WTC11 (cell line): Measurements from ENCODE around the gene TTC19. TPM values are rescaled to one million over a fixed set of nuclear protein-coding genes. Genes with fewer than 3 reads are reported as not detected.
A peak's percentile ranks its signal among the peaks of the same experiment; 100 is the strongest.

Source experiments
- ATAC-seq: fragments of 200-7000 bp; cut with Tn5 transposase; 2 replicates; pipeline ENCODE4 v1.10.0; 2021; ENCODE audit warnings: mild to moderate bottlenecking, moderate library complexity
- CTCF ChIA-PET: fragments of 300-600 bp; sonication (Branson Sonifier 250); formaldehyde crosslinking; loops from one replicate; lab custom pipeline; 2021; ENCODE audit warnings: antibody characterized with exemption; lab: Charles Lee
- POLR2A ChIA-PET: fragments of 350-600 bp; sonication (Branson Sonifier 250); formaldehyde crosslinking; loops from one replicate; lab custom pipeline; 2021; ENCODE audit warnings: antibody characterized with exemption; lab: Charles Lee
- DNase-seq: peaks from one replicate; pipeline ENCODE4 v3.0.0; 2021; ENCODE audit warnings: low spot score
- H3K27ac Mint-ChIP-seq: 2 replicates; pipeline ENCODE4 v1.8.0; 2021; ENCODE audit warnings: mixed read lengths
- H3K27me3 Mint-ChIP-seq: 2 replicates; pipeline ENCODE4 v1.8.0; 2021; ENCODE audit warnings: low read depth, mild to moderate bottlenecking, moderate library complexity, mixed read lengths
- H3K36me3 Mint-ChIP-seq: 2 replicates; pipeline ENCODE4 v1.8.0; 2021; ENCODE audit warnings: mixed read lengths
- H3K4me1 Mint-ChIP-seq: 2 replicates; pipeline ENCODE4 v1.8.0; 2022; ENCODE audit warnings: mixed read lengths
- H3K4me3 Mint-ChIP-seq: 2 replicates; pipeline ENCODE4 v1.8.0; 2021; ENCODE audit warnings: mild to moderate bottlenecking, moderate library complexity, mixed read lengths
- H3K9me3 Mint-ChIP-seq: 2 replicates; pipeline ENCODE4 v1.8.0; 2021; ENCODE audit warnings: mixed read lengths
- ATF3 ChIP-seq: sonication (generic); formaldehyde crosslinking; conservative IDR thresholded peaks from 2 replicates; pipeline ENCODE4 v1.8.1; 2022; ENCODE audit warnings: mild to moderate bottlenecking, missing genetic modification reagents
- ATF6 ChIP-seq: sonication (generic); formaldehyde crosslinking; IDR thresholded peaks from 2 replicates; pipeline ENCODE4 v1.8.1; 2023; ENCODE audit warnings: mild to moderate bottlenecking, missing genetic modification reagents
- EMX1 ChIP-seq: fragments of 250-450 bp; sonication (Bioruptor Pico); IDR thresholded peaks from 2 replicates; pipeline ENCODE4 v1.8.0; 2021; ENCODE audit warnings: mild to moderate bottlenecking
- ETV6 ChIP-seq: sonication (generic); formaldehyde crosslinking; IDR thresholded peaks from 2 replicates; pipeline ENCODE4 v1.8.1; 2022; ENCODE audit warnings: mild to moderate bottlenecking, missing genetic modification reagents
- FOXJ3 ChIP-seq: sonication (generic); formaldehyde crosslinking; IDR thresholded peaks from 2 replicates; pipeline ENCODE4 v1.9.0; 2021; ENCODE audit warnings: missing genetic modification reagents, mild to moderate bottlenecking, borderline replicate concordance
- GABPB1 ChIP-seq: sonication (generic); formaldehyde crosslinking; IDR thresholded peaks from 2 replicates; pipeline ENCODE4 v1.8.1; 2023; ENCODE audit warnings: mild to moderate bottlenecking, missing genetic modification reagents
- MAX ChIP-seq: sonication (generic); formaldehyde crosslinking; IDR thresholded peaks from 2 replicates; pipeline ENCODE4 v1.8.0; 2022; ENCODE audit warnings: mild to moderate bottlenecking, missing genetic modification reagents
- MLX ChIP-seq: sonication (generic); formaldehyde crosslinking; IDR thresholded peaks from 2 replicates; pipeline ENCODE4 v1.8.1; 2023; ENCODE audit warnings: mild to moderate bottlenecking, missing genetic modification reagents, moderate library complexity
- OVOL2 ChIP-seq: fragments of 250-450 bp; sonication (Bioruptor Pico); IDR thresholded peaks from 2 replicates; pipeline ENCODE4 v1.9.0; 2021; ENCODE audit warnings: mild to moderate bottlenecking, borderline replicate concordance
- PRRX2 ChIP-seq: fragments of 250-450 bp; sonication (Bioruptor Pico); IDR thresholded peaks from 2 replicates; pipeline ENCODE4 v1.8.0; 2021; ENCODE audit warnings: mild to moderate bottlenecking
- SMAD4 ChIP-seq: sonication (generic); formaldehyde crosslinking; IDR thresholded peaks from 2 replicates; pipeline ENCODE4 v1.8.0; 2022; ENCODE audit warnings: mild to moderate bottlenecking, missing genetic modification reagents
- USF1 ChIP-seq: sonication (generic); formaldehyde crosslinking; IDR thresholded peaks from 2 replicates; pipeline ENCODE4 v1.8.0; 2022; ENCODE audit warnings: mild to moderate bottlenecking, missing genetic modification reagents
- ZMAT4 ChIP-seq: fragments of 250-450 bp; sonication (Bioruptor Pico); IDR thresholded peaks from 2 replicates; pipeline ENCODE4 v1.9.0; 2021; ENCODE audit warnings: mild to moderate bottlenecking
- ZNF121 ChIP-seq: sonication (generic); formaldehyde crosslinking; IDR thresholded peaks from 2 replicates; pipeline ENCODE4 v1.8.0; 2023; ENCODE audit warnings: missing genetic modification reagents
- ZNF219 ChIP-seq: sonication (generic); formaldehyde crosslinking; IDR thresholded peaks from 2 replicates; pipeline ENCODE4 v1.8.0; 2023; ENCODE audit warnings: missing genetic modification reagents, mild to moderate bottlenecking, borderline replicate concordance
- ZNF396 ChIP-seq: fragments of 250-450 bp; sonication (Bioruptor Pico); IDR thresholded peaks from 2 replicates; pipeline ENCODE4 v1.8.0; 2021; ENCODE audit warnings: mild to moderate bottlenecking, moderate library complexity, borderline replicate concordance
- ZNF425 ChIP-seq: fragments of 250-450 bp; sonication (Bioruptor Pico); conservative IDR thresholded peaks from 2 replicates; pipeline ENCODE4 v1.9.0; 2021; ENCODE audit warnings: mild to moderate bottlenecking
- ZNF532 ChIP-seq: fragments of 250-450 bp; sonication (Bioruptor Pico); IDR thresholded peaks from 2 replicates; pipeline ENCODE4 v1.9.0; 2021; ENCODE audit warnings: mild to moderate bottlenecking, borderline replicate concordance
- total RNA-seq: library from RNA; stranded (reverse); gene quantifications from 3 replicates; pipeline ENCODE4 v1.2.3, GENCODE V29; 2021

Gene TTC19
- total RNA-seq, 1 experiment from 2014 or later: 55.3 TPM

- no peak overlapping the region for H3K4me3 Mint-ChIP-seq
- H3K27ac Mint-ChIP-seq: no peak overlapping the region
- H3K27me3 Mint-ChIP-seq: peaks cover 11% of the 10 kb centered on the region
- H3K9me3 Mint-ChIP-seq: peaks cover 3% of the 10 kb centered on the region; the same call in 1 of the 2 replicates
- no peak for DNase-seq
- TF ChIP-seq ATF6 (CRISPR knock-in tag) (no peak), ZNF532 (CRISPR knock-in tag) (no peak), ZNF396 (CRISPR knock-in tag) (no peak), ZNF425 (CRISPR knock-in tag) (no peak), SMAD4 (CRISPR knock-in tag) (no peak), FOXJ3 (CRISPR knock-in tag) (no peak), PRRX2 (CRISPR knock-in tag) (no peak), ZNF219 (CRISPR knock-in tag) (no peak), ATF3 (CRISPR knock-in tag) (no peak), ZNF121 (no peak), ETV6 (CRISPR knock-in tag) (no peak)
- TF ChIP-seq, all 79 proteins: peak for 0
- ChIA-PET CTCF (no interaction called here), POLR2A (no interaction called here)
- peak; percentile 16; the same call in 1 of the 2 replicates for ATAC-seq
- peaks cover 24% of the 10 kb centered on the region for H3K4me1 Mint-ChIP-seq
- H3K36me3 Mint-ChIP-seq: peaks cover 6% of the 10 kb centered on the region; the same call in 1 of the 2 replicates
Measured at GRCh38 chr17:15951368-15952047, 48.1 kb upstream of the TTC19 start.

- peaks cover 5% of the 10 kb centered on the region for H3K27me3 Mint-ChIP-seq
- DNase-seq (no peak), ATAC-seq (no peak)
- peaks cover 6% of the 10 kb centered on the region; the same call in 1 of the 2 replicates for H3K36me3 Mint-ChIP-seq
- peaks cover 25% of the 10 kb centered on the region for H3K4me1 Mint-ChIP-seq
- ChIA-PET POLR2A (no interaction called here), CTCF (interaction anchor here (1.4 kb wide), 1 partner anchor 14 kb away, joined by 4 read pairs; no protein-coding TSS in a partner anchor)
- no peak overlapping the region for H3K4me3 Mint-ChIP-seq
- peaks cover 3% of the 10 kb centered on the region; the same call in 1 of the 2 replicates for H3K9me3 Mint-ChIP-seq
- H3K27ac Mint-ChIP-seq: no peak overlapping the region
- TF ChIP-seq MAX: no peak
- no peak for TF ChIP-seq EMX1 (CRISPR knock-in tag)
- no peak for TF ChIP-seq GABPB1
- TF ChIP-seq MLX: no peak
- no peak for TF ChIP-seq ZMAT4
- no peak for TF ChIP-seq ZNF219 (CRISPR knock-in tag)
- TF ChIP-seq ZNF532 (CRISPR knock-in tag): no peak
- no peak for TF ChIP-seq USF1
- no peak for TF ChIP-seq OVOL2
Measured at GRCh38 chr17:15952048-15952532, 47.5 kb upstream of the TTC19 start.
